Measurements from ENCODE around the gene PIP4K2A.

DNA sequence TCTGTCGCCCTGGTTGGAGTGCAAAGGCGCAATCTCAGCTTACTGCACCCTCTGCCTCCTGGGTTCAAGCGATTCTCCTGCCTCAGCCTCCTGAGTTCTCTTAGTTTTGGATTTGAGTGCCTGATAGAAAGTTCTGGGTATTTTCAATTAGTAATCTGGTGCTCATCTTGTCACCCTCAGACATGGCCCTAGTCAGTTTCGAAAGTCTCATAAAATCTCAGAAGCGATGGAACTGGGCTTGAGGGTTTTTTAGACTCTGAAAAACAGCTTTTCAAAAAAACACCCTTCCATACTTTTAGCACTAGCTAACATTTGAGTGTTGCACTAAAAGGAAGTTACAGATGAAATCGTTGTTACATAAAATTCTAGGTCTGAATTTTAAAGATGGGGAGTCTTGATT, 9.4 kb upstream of the PIP4K2A start:
- TF ChIP-seq CTCF (IDR thresholded peaks at IDR 0.05) (no peak), POLR2A (IDR thresholded peaks at IDR 0.05) (no peak)

Data from body of pancreas (tissue), 4 donors.